Measurements from ENCODE around the gene FBXO42.

Gene FBXO42

GRCh38 chr1:16235347-16235746 is 116.9 kb downstream of the FBXO42 start:
- no peak for TF ChIP-seq ARNT (IDR thresholded peaks at IDR 0.05)
- TF ChIP-seq LEF1 (IDR thresholded peaks at IDR 0.05; ENCODE audit: borderline replicate concordance), result no peak
- TF ChIP-seq BHLHE40 (IDR thresholded peaks at IDR 0.05; ENCODE audit: borderline replicate concordance), result no peak
- TF ChIP-seq SP1 (IDR thresholded peaks at IDR 0.05), result no peak
- TF ChIP-seq FOXA1 (IDR thresholded peaks at IDR 0.05), result no peak
- TF ChIP-seq FOXM1 (IDR thresholded peaks at IDR 0.05; ENCODE audit: borderline replicate concordance), result no peak
- TF ChIP-seq TARDBP (IDR thresholded peaks at IDR 0.05), result no peak
- TF ChIP-seq CTBP1 (IDR thresholded peaks at IDR 0.05; ENCODE audit: borderline replicate concordance), result no peak
- TF ChIP-seq PKNOX1 (IDR thresholded peaks at IDR 0.05), result no peak
- no peak for TF ChIP-seq FOXK2 (IDR thresholded peaks at IDR 0.05)
- no peak for TF ChIP-seq HDGF (IDR thresholded peaks at IDR 0.05; ENCODE audit: borderline replicate concordance)
- TF ChIP-seq L3MBTL2 (conservative IDR thresholded peaks at IDR 0.05), result no peak
- no peak for TF ChIP-seq NFRKB (IDR thresholded peaks at IDR 0.05)
- no peak for TF ChIP-seq SUZ12 (IDR thresholded peaks at IDR 0.05)
- TF ChIP-seq ZNF384 (IDR thresholded peaks at IDR 0.05), result no peak
- no peak for DNase-seq (ENCODE audit: extremely low spot score)
- ChIA-PET CTCF (no interaction called here), POLR2A (no interaction called here)

GRCh38 chr1:16233431-16233830 is 118.8 kb downstream of the FBXO42 start:
- no peak for DNase-seq (ENCODE audit: extremely low spot score)
- POLR2A ChIA-PET, result no interaction called here
- CTCF ChIA-PET, result no interaction called here
- TF ChIP-seq ELF4 (IDR thresholded peaks at IDR 0.05) (no peak), SUZ12 (IDR thresholded peaks at IDR 0.05) (no peak), PKNOX1 (IDR thresholded peaks at IDR 0.05) (no peak), ARNT (IDR thresholded peaks at IDR 0.05) (no peak), SP1 (IDR thresholded peaks at IDR 0.05) (no peak), BHLHE40 (IDR thresholded peaks at IDR 0.05; ENCODE audit: borderline replicate concordance) (no peak), LEF1 (IDR thresholded peaks at IDR 0.05; ENCODE audit: borderline replicate concordance) (no peak), NFRKB (IDR thresholded peaks at IDR 0.05) (no peak), FOXA1 (IDR thresholded peaks at IDR 0.05) (no peak), ZNF384 (IDR thresholded peaks at IDR 0.05) (no peak), FOXM1 (IDR thresholded peaks at IDR 0.05; ENCODE audit: borderline replicate concordance) (no peak), HDGF (IDR thresholded peaks at IDR 0.05; ENCODE audit: borderline replicate concordance) (no peak), CTBP1 (IDR thresholded peaks at IDR 0.05; ENCODE audit: borderline replicate concordance) (no peak), L3MBTL2 (conservative IDR thresholded peaks at IDR 0.05) (no peak)

GRCh38 chr1:16232316-16232710 is 120.0 kb downstream of the FBXO42 start:
- ChIA-PET POLR2A (no interaction called here), CTCF (no interaction called here)
- TF ChIP-seq ZNF384 (IDR thresholded peaks at IDR 0.05), result no peak
- no peak for TF ChIP-seq FOXM1 (IDR thresholded peaks at IDR 0.05; ENCODE audit: borderline replicate concordance)
- TF ChIP-seq HDGF (IDR thresholded peaks at IDR 0.05; ENCODE audit: borderline replicate concordance), result no peak
- DNase-seq (ENCODE audit: extremely low spot score), result no peak

GRCh38 chr1:16231331-16232315 is 120.7 kb downstream of the FBXO42 start:
- DNase-seq (ENCODE audit: extremely low spot score), result no peak
- CTCF ChIA-PET, result no interaction called here
- POLR2A ChIA-PET, result no interaction called here
- TF ChIP-seq L3MBTL2 (conservative IDR thresholded peaks at IDR 0.05) (no peak), SUZ12 (IDR thresholded peaks at IDR 0.05) (no peak), ARNT (IDR thresholded peaks at IDR 0.05) (no peak), SP1 (IDR thresholded peaks at IDR 0.05) (no peak), LEF1 (IDR thresholded peaks at IDR 0.05; ENCODE audit: borderline replicate concordance) (no peak), ZNF384 (IDR thresholded peaks at IDR 0.05) (no peak), BHLHE40 (IDR thresholded peaks at IDR 0.05; ENCODE audit: borderline replicate concordance) (no peak), FOXK2 (IDR thresholded peaks at IDR 0.05) (no peak), NFRKB (IDR thresholded peaks at IDR 0.05) (no peak), TARDBP (IDR thresholded peaks at IDR 0.05) (no peak), HDGF (IDR thresholded peaks at IDR 0.05; ENCODE audit: borderline replicate concordance) (no peak), ELF4 (IDR thresholded peaks at IDR 0.05) (no peak), CTBP1 (IDR thresholded peaks at IDR 0.05; ENCODE audit: borderline replicate concordance) (no peak), FOXM1 (IDR thresholded peaks at IDR 0.05; ENCODE audit: borderline replicate concordance) (no peak), PKNOX1 (IDR thresholded peaks at IDR 0.05) (no peak), FOXA1 (IDR thresholded peaks at IDR 0.05) (no peak)

- DNase-seq (ENCODE audit: extremely low spot score), result no peak
- CTCF ChIA-PET, result no interaction called here
- TF ChIP-seq ZNF384 (IDR thresholded peaks at IDR 0.05), result no peak
- TF ChIP-seq ELF4 (IDR thresholded peaks at IDR 0.05), result no peak
- POLR2A ChIA-PET, result no interaction called here
These were observed 121.5 kb downstream of the FBXO42 start for GRCh38 chr1:16230744-16231143.

GRCh38 chr1:16229976-16230740 is 122.1 kb downstream of the FBXO42 start:
- TF ChIP-seq FOXK2 (IDR thresholded peaks at IDR 0.05) (no peak), LEF1 (IDR thresholded peaks at IDR 0.05; ENCODE audit: borderline replicate concordance) (no peak), L3MBTL2 (conservative IDR thresholded peaks at IDR 0.05) (no peak)
- ChIA-PET CTCF (no interaction called here), POLR2A (no interaction called here)

More at GRCh38 chr1:16229976-16230740, 122.1 kb downstream of the FBXO42 start:
- DNase-seq (ENCODE audit: extremely low spot score), result no peak

Data from HEK293T (cell line).